Vagina (tissue), 2 donors: ENCODE data around the gene MYO7A. TPM values are rescaled to one million over a fixed set of nuclear protein-coding genes. Genes with fewer than 3 reads are reported as not detected.

Source experiments
- DNase-seq, 2 donors: peaks; one replicate each; pipeline ENCODE4 v3.0.0-alpha.2; 2017; ENCODE audit errors: extremely low spot score in 2 of 2
- H3K27ac ChIP-seq: fragments of 200-600 bp; sonication (generic); one replicate; pipeline ENCODE4 v1.5.1; 2019
- H3K27me3 ChIP-seq: fragments of 200-600 bp; sonication (generic); one replicate; pipeline ENCODE4 v1.5.1; 2019
- H3K36me3 ChIP-seq, 2 donors: fragments of 200-600 bp; sonication (generic); one replicate each; pipeline ENCODE4 v1.5.1; 2017 to 2019
- H3K4me1 ChIP-seq: fragments of 200-600 bp; sonication (generic); one replicate; pipeline ENCODE4 v1.5.1; 2019
- H3K4me3 ChIP-seq, 2 donors: fragments of 200-600 bp; sonication (generic); 1 replicate in 1 of 2; 2 replicates in 1 of 2; pipeline ENCODE4 v1.5.1; 2016 to 2019
- H3K9me3 ChIP-seq: fragments of 200-600 bp; sonication (generic); one replicate; pipeline ENCODE4 v1.5.1; 2019
- CTCF ChIP-seq, 3 experiments: fragments of 450-650 bp in 2 of 3; fragments of 200-600 bp in 1 of 3; sonication (generic) in 1 of 3; IDR thresholded peaks; one replicate each; pipeline ENCODE4 v1.5.1; 2017 to 2019; ENCODE audit warnings: antibody characterized with exemption in 3 of 3, mild to moderate bottlenecking in 2 of 3, moderate library complexity in 2 of 3
- POLR2A ChIP-seq, 2 donors: fragments of 450-650 bp; IDR thresholded peaks; one replicate each; pipeline ENCODE4 v1.6.1; 2017; ENCODE audit warnings: antibody characterized with exemption in 2 of 2, mild to moderate bottlenecking in 2 of 2, moderate library complexity in 2 of 2
- POLR2AphosphoS5 ChIP-seq, 2 donors: sonication (generic); formaldehyde crosslinking; IDR thresholded peaks; one replicate each; pipeline ENCODE4 v1.9.0; 2017; ENCODE audit warnings: antibody characterized with exemption in 2 of 2, mild to moderate bottlenecking in 2 of 2, low read depth in 1 of 2; ENCODE audit not compliant: insufficient read depth in 1 of 2
- intact Hi-C: fragments of 100-400 bp; cut with DNase I; formaldehyde crosslinking; loops from one replicate; pipeline ENCODE4 v1.15.1; 2023
- total RNA-seq: library from RNA; depleted of rRNA; stranded (reverse); fragments of >200 nt; gene quantifications from one replicate; pipeline ENCODE4 v1.2.3, GENCODE V29; 2016

The MYO7A gene
- total RNA-seq, 1 donor from 2014 or later, result 9.1 TPM

GRCh38 chr11:77149716-77150392 is 21.8 kb downstream of the MYO7A start:
- Histone ChIP-seq H3K27ac (no peak overlapping the region), H3K4me3 (no peak overlapping the region), H3K4me1 (peaks cover 6% of the 10 kb centered on the region), H3K9me3 (no peaks in the 10 kb centered on the region), H3K36me3 (no peaks in the 10 kb centered on the region), H3K27me3 (no peaks in the 10 kb centered on the region)
- TF ChIP-seq POLR2A (IDR thresholded peaks at IDR 0.05) (no peak), POLR2AphosphoS5 (IDR thresholded peaks at IDR 0.05; ENCODE audit: insufficient read depth in 1 of 2, low read depth in 1 of 2) (no peak), CTCF (IDR thresholded peaks at IDR 0.05) (no peak)
- DNase-seq, result no peak
- intact Hi-C loops, result no loop called here

GRCh38 chr11:77150836-77151235 is 22.8 kb downstream of the MYO7A start:
- Histone ChIP-seq H3K27ac (no peak overlapping the region), H3K27me3 (no peaks in the 10 kb centered on the region), H3K36me3 (no peaks in the 10 kb centered on the region), H3K4me1 (peaks cover 6% of the 10 kb centered on the region), H3K9me3 (no peaks in the 10 kb centered on the region), H3K4me3 (no peak overlapping the region)
- intact Hi-C loops, result no loop called here
- DNase-seq, result no peak
- TF ChIP-seq POLR2AphosphoS5 (IDR thresholded peaks at IDR 0.05; ENCODE audit: insufficient read depth in 1 of 2, low read depth in 1 of 2) (no peak), POLR2A (IDR thresholded peaks at IDR 0.05) (no peak), CTCF (IDR thresholded peaks at IDR 0.05) (no peak)

GRCh38 chr11:77151804-77152509 is 23.9 kb downstream of the MYO7A start:
- no peak for TF ChIP-seq CTCF (IDR thresholded peaks at IDR 0.05)
- no peak for TF ChIP-seq POLR2A (IDR thresholded peaks at IDR 0.05)
- TF ChIP-seq POLR2AphosphoS5 (IDR thresholded peaks at IDR 0.05; ENCODE audit: insufficient read depth in 1 of 2, low read depth in 1 of 2), result no peak
- Histone ChIP-seq H3K4me3 (no peak overlapping the region), H3K27me3 (no peaks in the 10 kb centered on the region), H3K27ac (no peak overlapping the region), H3K4me1 (peaks cover 6% of the 10 kb centered on the region), H3K9me3 (no peaks in the 10 kb centered on the region), H3K36me3 (no peaks in the 10 kb centered on the region)
- no peak for DNase-seq
- intact Hi-C loops, result no loop called here

- no peak for DNase-seq
- no peak for TF ChIP-seq POLR2A (IDR thresholded peaks at IDR 0.05)
- no peak for TF ChIP-seq POLR2AphosphoS5 (IDR thresholded peaks at IDR 0.05; ENCODE audit: insufficient read depth in 1 of 2, low read depth in 1 of 2)
- no peak for TF ChIP-seq CTCF (IDR thresholded peaks at IDR 0.05)
- Histone ChIP-seq H3K9me3 (no peaks in the 10 kb centered on the region), H3K4me1 (peaks cover 6% of the 10 kb centered on the region), H3K27ac (no peak overlapping the region), H3K4me3 (no peak overlapping the region), H3K27me3 (no peaks in the 10 kb centered on the region), H3K36me3 (no peaks in the 10 kb centered on the region)
- intact Hi-C loops, result no loop called here
Observed at GRCh38 chr11:77152846-77153245, 24.8 kb downstream of the MYO7A start.
